Nasal cavity respiratory epithelium epithelial cell of viscerocranial mucosa (primary cell): ENCODE data around the gene OR4C45. TPM values are rescaled to one million over a fixed set of nuclear protein-coding genes. Genes with fewer than 3 reads are reported as not detected.

Experiments used
- total RNA-seq: library from RNA; depleted of rRNA; stranded (reverse); fragments of >200 nt; gene quantifications from 2 replicates; pipeline ENCODE4 v1.2.3, GENCODE V29; 2014

Gene OR4C45
- not detected in 2 replicates for total RNA-seq

DNA sequence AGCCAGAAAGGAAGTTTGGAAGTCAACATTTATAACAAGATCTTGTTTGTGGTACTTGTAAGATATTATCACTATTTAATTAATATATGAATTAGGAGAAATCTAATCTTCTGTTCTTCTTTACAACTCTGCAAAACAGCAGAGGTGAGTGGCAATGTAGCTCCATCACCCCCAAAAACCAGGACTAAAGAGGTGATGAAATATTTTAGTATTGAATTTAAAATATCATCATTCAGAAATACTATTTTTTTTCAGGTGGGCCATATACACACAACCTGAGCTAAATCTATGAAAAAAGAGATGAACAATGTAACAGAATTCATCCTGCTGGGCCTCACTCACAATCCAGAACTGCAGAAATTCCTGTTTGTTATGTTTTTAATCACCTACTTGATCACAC is at the start of gene OR4C45:
Gene OR4C45, plus strand, starts transcription at position 301 of the 400 bp plus-strand sequence.

Other genes with a start within 250 kb of the OR4C45 start
- not detected in 2 replicates for gene OR4C13, start 80.5 kb upstream of the OR4C45 start, total RNA-seq
- gene OR4C12, start 50.3 kb upstream of the OR4C45 start, total RNA-seq: not detected in 2 replicates